T-helper 1 cell treated with Interleukin-12 subunit alpha and Interleukin-12 subunit beta and Interleukin-4 antibody, amounts not matched to agents 30 ng/mL and 1 ng/mL, for 36 hours (primary cell): Measurements from ENCODE around the gene CRTC1. TPM values are rescaled to one million over a fixed set of nuclear protein-coding genes. Genes with fewer than 3 reads are reported as not detected.
"Not testable (repeated sequence)": the region's sequence is repeated elsewhere in the genome, so short reads cannot be mapped to it uniquely, and the experiment has no call there.

Experiments
- intact Hi-C: fragments of 100-400 bp; cut with micrococcal nuclease; formaldehyde crosslinking; loops from one replicate; pipeline ENCODE4 v1.15.1; 2024
- total RNA-seq: library from RNA; stranded (reverse); gene quantifications from 2 replicates; pipeline ENCODE4 v1.2.3, GENCODE V29; 2022

Gene CRTC1
- total RNA-seq, 1 donor from 2014 or later, result 9.2 TPM

DNA sequence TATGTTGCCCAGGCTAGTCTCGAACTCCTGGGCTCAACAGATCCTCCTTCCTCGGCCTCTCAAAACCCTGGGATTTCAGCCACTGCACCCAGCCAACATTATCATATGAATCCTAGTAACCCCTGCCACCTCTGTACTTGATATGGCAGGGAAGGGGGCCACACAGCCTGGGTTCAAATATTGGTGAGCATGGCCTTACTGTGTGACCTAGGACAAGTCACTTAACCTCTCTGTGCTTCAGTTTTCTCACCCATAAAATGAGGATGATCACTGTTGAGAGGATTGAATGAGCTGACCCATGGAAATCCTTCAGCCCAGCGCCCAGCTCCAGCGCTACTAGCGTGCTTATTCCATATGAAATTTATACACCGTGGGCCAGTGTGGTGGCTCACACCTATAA is 111.2 kb downstream of the CRTC1 start:
- intact Hi-C loops, result no loop called here

DNA sequence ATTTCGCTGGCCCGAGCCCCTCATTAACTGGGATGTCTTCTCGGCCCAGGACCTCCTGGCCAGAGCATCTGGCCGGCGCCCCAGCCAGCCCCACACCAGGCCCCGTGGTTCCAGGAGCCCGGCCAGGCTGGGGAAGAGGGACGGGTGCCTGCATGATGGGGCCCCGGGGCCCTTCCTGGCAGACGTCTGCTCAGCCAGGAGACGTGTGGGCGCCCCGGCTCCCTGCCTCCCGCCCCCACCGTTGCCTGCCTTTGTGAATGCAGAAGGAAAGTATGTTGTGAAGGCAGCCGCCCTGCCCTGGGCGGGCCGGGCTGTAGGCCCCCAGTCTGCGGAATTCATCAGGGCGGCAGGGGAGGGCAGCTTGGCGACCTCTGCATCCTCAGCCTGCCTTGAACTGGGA is 112.1 kb downstream of the CRTC1 start:
- intact Hi-C loops, result no loop called here

DNA sequence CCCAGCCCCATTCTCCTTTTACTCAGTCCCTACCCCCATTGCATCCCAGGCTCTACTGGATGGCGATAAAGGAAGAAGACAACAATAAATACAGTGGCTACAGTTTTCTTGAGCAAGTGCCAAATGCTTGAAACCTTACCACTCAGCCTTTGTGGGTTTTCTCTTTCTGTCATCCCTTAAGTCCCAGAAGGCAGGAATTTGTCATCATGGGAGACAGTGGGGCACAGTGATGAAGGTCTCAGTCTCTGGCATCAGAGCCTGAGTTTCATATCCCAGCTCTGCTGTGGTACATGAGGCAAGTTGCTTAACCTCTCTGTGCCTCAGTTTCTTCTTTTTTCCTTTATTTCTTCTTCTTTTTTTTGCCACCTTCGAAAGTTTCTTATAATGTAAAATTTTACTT is 112.8 kb downstream of the CRTC1 start:
- intact Hi-C loops, result no loop called here

DNA sequence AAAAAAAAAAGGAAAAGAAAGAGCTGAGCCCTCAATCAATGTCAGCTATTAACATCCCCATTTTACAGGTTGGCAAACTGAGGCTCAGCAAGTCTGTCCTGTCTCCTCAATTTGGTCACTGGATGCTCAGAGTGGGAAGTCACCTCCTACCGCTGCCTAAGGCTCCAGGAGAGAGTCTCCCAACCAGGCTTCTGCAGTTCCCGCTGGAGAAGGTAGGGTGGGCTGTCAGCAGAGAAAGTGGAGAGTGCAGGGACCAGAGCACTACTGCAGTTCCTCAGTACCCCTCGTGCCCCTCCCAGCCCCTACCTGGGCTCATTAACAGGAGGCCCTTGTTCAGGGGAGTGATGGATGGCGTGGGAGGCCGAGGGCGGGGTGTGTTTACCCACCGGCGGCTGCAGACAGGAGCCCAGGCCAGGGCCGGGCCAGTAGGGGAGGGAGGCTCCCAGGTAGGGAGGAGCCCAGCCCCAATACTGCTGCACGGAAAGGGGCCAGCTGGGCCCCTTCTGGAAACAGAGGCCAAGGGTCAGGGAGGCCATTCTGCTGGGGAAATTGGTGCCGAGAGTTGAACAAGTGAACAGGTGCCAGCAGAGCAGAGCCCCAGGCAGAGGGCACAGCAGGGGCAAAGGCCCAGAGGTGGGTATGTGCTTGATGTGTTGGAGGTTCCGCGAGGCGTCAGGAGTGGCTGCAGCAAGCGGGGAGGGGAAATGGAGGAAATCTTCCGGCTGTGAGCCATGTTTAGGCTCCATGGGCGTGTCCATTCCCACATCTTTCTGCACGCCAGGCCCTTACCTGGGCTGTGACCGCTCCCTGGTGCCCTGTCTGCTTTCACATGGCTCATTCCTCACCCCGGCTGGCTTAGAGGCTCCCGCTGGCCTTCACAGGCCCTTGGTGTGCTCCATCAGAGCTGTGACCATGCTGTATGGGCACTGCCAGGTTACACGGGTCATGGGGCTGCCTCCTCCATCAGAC is 115.2 kb downstream of the CRTC1 start:
- intact Hi-C loops, result no loop called here

DNA sequence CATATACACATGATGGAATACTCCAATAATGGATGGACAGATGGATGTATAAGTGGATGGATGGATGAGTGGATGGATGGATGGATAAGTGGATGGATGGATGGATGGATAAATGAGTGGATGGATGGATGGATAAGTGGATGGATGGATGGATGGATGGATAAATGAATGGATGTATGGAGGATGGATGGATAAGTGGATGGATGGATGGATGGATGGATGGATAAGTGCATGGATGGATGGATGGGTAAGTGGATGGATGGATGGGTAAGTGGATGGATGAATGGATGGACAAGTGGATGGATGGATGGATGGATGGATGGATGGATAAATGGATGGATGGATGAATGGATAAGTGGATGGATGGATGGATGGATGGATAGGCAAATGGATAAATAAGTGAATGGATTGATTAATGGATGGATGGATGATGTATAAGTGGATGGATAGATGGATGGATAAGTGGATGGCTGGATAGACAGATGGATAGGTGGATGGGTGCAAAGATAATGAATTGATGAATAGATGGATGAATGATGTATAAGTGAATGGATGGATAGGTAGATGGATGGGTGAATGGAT is 116.0 kb downstream of the CRTC1 start:
- intact Hi-C loops, result no loop called here

DNA sequence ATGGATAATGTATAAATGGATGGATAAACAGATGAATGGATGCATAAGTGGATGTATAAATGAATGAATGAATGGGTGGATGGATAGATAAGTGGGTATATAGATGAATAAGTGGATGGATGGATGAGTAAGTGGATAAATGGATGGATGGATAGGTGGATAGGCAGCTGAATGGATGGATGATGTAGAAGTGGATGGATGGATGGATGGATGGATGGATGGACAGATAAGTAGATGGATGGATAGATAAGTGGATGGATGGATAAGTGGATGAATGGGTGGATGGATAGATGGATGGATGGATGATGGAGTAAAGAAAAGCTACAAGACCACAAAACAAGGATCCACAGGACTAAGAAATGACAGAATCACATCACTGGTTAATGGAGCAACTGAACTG is 116.6 kb downstream of the CRTC1 start:
- intact Hi-C loops, result no loop called here

DNA sequence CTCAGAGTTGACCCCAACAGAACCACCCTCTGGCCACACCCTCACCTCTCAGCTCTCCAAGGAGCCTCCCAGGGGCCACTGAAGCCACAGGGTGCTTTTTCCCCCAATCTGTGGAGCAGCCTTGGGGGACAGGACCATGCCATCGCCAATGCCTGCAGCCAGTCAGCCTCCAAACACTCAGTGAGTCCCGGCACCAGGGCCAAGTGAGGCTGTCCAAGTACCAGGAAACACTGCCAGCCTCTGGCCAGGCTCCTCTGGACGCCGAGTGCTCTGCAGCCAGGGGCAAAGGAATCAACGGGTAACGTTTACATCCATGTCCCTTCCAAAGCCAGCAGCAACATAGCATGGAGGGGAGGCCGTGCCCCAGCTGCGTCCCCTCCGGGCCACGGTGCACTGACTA is 117.2 kb downstream of the CRTC1 start:
- intact Hi-C loops, result no loop called here

DNA sequence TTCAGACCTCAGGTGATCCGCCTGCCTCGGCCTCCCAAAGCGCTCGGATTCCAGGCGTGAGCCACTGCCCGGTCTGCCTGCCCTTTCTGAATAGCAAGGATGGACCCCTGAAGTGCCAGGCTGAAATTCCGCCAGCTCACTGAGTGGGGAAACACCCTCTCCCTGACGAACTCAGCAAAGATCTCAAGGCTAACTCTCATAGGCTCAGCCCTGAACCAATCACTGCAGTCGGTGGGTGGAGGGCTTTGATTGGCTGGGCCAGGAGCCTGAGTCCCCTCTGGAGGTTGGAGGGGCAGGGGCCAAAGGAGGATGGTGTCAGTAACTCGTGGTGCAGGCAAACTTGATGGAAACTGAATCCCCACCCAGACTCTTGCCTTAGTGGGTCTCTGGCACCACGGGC is 118.9 kb downstream of the CRTC1 start:
- intact Hi-C loops, result no loop called here

DNA sequence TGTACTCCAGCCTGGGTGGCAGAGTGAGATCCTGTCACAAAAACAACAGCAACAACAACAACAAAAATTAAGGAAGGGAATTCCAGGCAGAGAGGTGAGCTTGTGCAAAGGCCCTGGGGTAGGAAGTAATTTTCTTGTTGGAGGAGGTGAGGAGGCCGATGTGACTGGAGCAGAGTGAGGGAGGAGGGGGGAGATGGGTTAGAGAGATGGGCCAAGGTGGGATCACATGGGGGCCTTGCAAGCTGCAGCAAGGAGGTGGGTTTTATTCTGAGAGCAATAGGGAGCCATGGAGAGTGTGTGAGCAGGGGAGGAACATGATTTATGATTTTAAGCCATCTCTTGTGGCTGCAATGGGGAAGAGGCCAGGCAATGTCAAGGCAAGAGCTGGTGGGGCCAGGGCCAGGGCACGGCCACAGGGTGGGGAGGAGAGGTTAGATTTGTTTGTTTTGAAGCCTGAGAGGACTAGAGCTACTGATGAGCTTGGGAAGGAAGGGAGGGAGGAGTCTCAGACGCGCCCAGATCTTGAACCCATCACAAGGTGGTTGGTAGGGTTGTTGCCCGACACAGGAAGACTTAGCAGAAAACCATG is 120.2 kb downstream of the CRTC1 start:
- intact Hi-C loops, result no loop called here

DNA sequence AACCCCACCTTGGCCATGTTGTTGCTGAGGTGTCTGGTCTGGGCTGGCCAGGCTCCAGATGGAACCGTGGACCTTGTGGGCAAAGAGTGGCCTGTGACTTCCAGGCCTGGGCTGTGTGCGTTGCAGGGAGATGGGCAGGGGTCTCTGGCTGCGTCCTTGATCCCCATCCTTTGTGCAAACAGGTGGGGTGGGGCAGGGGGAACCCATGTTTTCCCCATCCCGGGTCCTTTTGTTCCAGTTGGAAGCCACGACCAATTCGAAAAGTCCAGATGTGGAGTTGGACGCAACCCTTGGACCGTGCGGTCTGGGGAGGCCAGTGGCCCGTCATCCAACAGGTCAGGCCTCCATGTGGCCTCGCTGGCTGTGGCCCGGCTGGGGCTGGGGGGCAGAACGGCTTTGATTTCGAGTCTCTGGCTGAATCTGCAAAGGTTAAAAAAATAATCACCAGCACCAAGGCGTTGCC is 120.7 kb downstream of the CRTC1 start:
- intact Hi-C loops, result no loop called here

DNA sequence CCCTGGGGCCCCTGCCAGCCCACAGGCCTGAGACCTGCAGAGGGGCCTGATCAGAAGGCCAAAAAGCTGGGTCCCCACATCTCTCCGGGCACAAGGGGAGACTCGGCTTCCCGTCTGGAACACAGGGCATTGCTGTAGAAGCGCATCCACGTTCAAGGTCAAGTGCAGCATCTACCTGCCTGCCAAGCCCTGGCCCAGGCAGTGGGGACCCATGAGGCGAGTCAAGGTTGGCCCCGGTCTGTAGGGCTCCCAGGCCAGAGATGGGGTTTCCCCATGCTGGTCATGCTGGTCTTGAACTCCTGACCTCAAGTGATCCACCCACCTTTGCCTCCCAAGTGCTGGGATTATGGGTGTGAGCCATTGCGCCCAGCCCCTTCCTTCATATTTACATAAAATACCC is 121.2 kb downstream of the CRTC1 start:
- intact Hi-C loops, result no loop called here

DNA sequence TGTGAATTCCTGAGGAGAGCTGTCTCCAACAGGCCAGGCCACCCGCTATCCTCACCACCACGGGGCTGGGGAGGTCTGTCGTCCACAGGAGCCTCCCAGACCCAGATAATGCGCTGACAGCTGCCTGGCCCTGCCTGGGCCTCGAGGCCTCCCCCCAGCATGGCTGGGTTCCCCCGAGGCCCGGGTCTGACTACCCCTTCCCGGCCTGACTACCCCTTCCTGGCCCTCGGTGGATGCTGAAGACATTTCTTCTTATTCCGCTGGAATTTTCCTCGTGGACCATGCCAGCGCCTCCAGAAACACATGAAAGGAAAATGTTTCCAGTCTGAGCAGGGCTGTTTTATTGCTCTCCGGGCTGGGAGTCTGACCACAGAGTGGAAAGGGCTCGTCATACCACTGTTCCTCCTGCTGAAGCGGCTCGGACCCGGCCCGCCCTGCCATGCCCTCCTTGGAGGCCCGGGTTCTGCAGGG is 124.4 kb downstream of the CRTC1 start:
- intact Hi-C loops, result no loop called here

DNA sequence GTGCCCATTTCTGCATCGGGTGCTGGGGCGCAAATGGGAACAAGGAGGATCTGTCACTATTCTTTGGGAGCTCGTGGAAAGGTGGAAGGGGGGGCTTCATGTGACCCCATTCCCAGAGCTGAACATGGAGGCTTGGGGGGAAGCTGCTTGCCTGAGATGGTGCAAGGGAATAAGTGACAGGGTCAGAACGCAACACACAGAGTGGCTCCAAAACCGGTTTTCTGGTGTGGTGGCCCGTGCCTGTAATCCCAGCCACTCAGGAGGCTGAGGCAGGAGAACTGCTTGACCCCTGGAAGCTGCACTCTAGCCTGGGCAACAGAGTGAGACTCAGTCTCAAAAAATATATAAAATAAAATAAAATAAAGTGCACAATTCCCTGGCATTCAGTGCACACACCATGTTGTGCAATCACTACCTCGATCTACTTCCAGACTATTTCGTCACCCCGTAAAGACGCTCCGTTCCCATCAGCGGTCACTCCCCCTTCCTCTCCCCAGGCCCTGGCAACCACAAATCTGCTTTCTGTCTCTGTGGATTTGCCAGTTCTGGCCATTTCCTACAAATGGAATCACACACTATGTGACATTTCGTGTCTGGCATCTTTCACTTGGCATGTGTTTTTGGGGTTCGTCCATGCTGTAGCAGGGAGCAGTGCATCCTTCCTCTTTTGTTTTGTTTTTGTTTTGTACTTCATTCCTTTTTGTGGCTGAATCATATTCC is 125.8 kb downstream of the CRTC1 start:
- intact Hi-C loops, result no loop called here

DNA sequence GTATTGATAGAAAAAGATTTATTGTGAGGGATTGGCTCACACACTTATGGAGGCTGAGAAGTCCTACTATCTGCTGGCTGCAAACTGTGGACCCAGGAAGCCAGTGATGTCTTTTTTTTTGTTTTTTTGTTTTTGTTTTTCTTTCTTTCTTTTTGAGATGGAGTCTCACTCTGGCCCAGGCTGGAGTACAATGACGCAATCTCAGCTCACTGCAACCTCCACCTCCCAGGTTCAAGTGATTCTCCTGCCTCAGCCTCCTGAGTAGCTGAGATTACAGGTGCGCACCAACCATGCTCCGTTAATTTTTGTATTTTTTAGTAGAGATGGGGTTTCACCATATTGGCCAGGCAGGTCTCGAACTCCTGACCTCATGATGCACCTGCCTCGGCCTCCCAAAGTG is 128.2 kb downstream of the CRTC1 start:
- intact Hi-C loops, result not testable (repeated sequence)

DNA sequence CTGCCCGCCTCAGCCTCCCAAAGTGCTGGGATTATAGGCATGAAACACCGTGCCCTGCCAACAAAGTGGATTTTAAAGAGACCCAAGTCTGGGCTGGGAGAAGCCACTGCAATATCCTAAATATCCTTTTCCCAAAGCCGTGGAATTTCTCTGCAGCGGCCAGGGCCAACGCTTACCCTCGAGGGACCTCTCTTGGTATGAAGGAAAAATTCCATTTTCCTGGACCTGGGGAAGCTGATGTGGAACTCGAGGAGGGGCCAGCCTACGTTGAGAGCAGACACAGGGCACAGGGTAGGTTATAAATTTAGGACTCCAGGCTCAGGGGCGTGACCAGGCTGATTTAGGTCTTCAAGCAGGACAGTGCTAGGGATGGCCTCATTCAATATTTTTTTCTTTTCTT is 130.6 kb downstream of the CRTC1 start:
- intact Hi-C loops, result no loop called here

DNA sequence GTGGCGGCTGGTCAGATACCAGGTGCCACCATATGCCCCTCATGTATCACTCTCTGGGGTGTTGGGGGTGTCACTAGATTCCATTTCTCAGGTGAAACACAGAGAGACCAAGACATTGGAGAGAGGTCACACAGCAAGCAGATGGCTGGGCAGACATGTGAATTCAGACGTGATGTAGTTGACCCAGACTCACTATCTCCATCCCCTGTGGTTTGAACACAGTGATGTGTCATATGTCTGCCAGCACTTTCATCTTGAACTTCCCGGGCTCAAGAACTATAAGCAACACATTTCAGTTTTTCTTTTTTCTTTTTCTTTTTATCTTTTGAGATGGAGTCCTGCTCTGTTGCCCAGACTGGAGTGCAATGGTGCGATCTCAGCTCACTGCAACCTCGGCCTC is 132.2 kb downstream of the CRTC1 start:
- intact Hi-C loops, result no loop called here

DNA sequence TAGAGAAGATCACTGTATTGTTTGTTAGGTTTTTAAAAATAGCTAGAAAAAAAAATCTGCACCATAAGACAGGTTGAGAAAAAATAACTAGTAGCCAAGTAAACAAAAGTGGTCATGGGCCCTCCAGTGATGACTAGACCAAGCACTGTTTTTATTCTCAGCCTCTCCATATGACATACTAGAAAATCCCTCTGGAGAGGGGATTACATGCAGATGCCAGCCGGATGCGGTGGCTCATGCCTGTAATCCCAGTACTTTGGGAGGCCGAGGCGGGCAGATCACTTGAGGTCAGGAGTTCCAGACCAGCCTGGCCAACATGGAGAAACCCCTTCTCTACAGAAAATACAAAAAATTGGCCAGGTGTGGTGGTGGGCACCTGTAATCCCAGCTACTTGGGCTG is 133.2 kb downstream of the CRTC1 start:
- intact Hi-C loops, result not testable (repeated sequence)

DNA sequence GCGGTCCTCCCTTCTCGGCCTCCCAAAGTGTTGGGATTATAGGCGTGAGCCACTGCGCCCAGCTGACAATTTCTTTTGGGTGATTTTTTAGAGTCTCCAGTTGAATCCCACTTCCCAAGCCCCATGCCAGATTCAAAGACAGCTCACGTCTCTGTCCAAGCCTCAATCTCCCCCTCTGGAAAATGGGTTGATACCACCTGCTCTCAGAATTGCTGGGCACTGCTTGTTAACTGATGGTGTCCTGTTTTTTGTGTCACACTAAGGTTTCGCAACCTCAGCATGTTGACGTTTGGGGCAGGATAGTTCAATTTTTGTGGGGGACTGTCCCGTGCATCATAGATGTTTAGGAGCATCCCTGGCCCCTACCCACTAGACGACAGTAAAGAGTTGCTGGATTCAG is 134.1 kb downstream of the CRTC1 start:
- intact Hi-C loops, result no loop called here

DNA sequence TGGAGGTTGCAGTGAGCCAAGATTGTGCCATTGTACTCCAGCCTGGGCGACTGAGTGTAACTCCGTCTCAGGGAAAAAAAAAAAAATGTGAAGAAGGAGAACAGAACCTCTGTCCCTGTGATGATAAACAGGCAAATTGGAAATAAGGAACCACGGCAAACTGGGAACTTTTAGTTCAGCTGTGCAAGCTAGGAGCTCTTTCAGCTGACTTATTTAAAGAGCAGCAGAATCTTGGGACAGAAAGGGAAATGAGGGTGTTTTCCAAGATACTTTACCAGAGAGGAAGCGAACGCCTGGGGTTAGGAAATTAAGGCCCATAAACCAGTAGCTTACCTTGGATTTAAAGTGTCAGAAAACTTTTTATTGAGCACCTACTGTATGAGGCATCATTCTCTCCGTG is 145.3 kb downstream of the CRTC1 start:
- intact Hi-C loops, result no loop called here

DNA sequence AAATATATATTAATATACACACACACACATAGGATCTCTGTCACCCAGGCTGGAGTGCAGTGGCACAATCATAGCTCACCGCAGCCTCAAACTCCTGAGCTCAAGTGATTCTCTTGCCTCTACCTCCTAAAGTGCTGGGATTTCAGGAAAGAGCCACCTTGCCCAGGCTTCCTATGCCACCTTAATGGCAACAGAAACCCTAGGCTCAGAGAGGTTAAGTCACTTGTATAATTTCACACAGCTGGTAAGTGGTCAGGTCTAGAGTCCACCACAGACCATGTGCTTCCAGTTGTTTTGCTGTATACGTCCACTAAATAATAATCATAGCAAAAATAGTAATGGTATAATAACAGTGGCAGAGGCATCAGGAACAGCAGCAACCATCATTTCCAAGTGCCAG is 147.0 kb downstream of the CRTC1 start:
- intact Hi-C loops, result loop anchor here (2.0 to 5.0 kb wide), 4 partner anchors 43 to 413 kb away; partner anchors contain the start of genes ARMC6, REX1BD, SSBP4 and SUGP2

DNA sequence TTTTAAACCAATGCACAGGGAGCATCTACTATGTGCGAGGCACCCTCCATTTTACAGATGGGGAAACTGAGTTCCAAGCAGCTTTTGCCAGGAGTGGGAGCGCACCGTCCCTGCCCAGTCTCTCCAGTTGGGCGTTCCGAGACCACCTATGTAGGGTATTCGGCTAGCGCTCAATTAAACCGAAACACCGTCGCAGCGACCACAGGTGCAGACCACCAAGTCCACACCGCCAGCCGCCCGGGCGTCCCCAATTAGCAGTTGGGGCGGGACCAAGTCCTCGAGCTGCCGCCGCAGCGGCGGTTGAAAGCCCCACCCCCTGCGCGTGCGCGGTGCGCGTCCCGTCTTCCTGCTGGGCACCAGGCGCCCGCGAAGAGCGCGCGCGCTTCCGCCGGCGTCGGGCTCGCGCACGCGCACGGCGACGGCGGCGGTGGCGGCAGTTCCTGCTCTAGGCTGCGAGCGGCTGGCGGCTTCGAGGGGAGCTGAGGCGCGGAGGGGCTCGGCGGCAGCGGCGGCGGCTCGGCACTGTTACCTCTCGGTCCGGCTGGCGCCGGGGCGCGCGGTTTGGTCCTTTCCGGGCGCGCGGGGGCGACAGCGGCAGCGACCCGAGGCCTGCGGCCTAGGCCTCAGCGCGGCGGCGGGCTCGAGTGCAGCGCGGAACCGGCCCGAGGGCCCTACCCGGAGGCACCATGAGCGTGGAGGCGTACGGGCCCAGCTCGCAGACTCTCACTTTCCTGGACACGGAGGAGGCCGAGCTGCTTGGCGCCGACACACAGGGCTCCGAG is 148.2 kb downstream of the CRTC1 start, which contains the start of gene UPF1:
Gene UPF1, plus strand, starts transcription at position 436 of the 782 bp plus-strand sequence. Its CDS starts 251 bp downstream, at position 687.
- intact Hi-C loops, result loop anchor here (1.0 to 5.0 kb wide), 10 partner anchors 12 to 414 kb away; partner anchors contain the start of genes ARMC6, COPE, CRTC1 and DDX49
